Right atrium auricular region (tissue), 2 donors: ENCODE results near the gene STBD1. TPM values are rescaled to one million over a fixed set of nuclear protein-coding genes. Genes with fewer than 3 reads are reported as not detected.

ENCODE experiments used
- DNase-seq: peaks from one replicate; pipeline ENCODE4 v3.0.0-alpha.2; 2019; ENCODE audit warnings: low spot score
- H3K27ac ChIP-seq, 2 donors: fragments of 200-600 bp; sonication (generic); 1 replicate in 1 of 2; 2 replicates in 1 of 2; pipeline ENCODE4 v1.5.1; 2016 to 2019
- H3K27me3 ChIP-seq, 2 donors: fragments of 200-600 bp; sonication (generic); one replicate each; pipeline versions ENCODE4 v1.5.1 to v1.6.0; 2017 to 2019
- H3K36me3 ChIP-seq: fragments of 200-600 bp; sonication (generic); one replicate; pipeline ENCODE4 v1.5.1; 2016
- H3K4me1 ChIP-seq, 2 donors: fragments of 200-600 bp; sonication (generic); one replicate each; pipeline versions ENCODE4 v1.5.1 to v1.6.0; 2017 to 2019
- H3K4me3 ChIP-seq, 2 donors: fragments of 200-600 bp; sonication (generic); 1 replicate in 1 of 2; 2 replicates in 1 of 2; pipeline ENCODE4 v1.5.1; 2017 to 2019; ENCODE audit warnings: mild to moderate bottlenecking in 1 of 2, moderate library complexity in 1 of 2
- H3K9me3 ChIP-seq, 2 donors: fragments of 200-600 bp; sonication (generic); one replicate each; pipeline ENCODE4 v1.5.1; 2019
- total RNA-seq, 2 donors: library from RNA; depleted of rRNA; stranded (reverse); fragments of >200 nt; gene quantifications; one replicate each; pipeline ENCODE4 v1.1.0, GENCODE V29; 2016
- TF ChIP-seq, protein P1 (sequence below), 2 donors: fragments of 200-600 bp; sonication (generic); IDR thresholded peaks; one replicate each; pipeline ENCODE4 v1.5.1; 2019; ENCODE audit warnings: antibody characterized with exemption in 2 of 2

The STBD1 gene
- total RNA-seq, 2 donors from 2014 or later = 25.3 to 28.4 TPM

DNA sequence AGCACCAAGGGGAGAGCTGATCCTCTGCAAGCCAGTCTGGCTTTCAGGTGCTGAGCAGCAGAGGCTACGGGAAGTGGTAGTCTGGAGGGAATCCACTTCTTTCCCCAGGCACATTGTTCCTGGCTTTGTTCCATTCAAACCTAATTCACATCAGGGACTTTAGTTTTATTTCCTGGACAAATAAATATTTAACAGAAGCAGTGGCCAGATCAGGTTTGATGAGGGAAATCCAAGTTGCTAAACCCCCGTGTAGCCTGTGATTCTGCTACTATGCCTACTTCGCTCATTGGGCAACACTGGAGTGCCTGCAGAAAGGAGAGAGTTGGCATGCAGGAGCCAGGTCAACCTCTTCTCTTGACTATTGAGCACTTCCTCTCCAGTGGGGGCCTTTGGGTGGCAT lies 13.8 kb upstream of the STBD1 start:
- no peak for DNase-seq
- TF ChIP-seq, protein P1, sequence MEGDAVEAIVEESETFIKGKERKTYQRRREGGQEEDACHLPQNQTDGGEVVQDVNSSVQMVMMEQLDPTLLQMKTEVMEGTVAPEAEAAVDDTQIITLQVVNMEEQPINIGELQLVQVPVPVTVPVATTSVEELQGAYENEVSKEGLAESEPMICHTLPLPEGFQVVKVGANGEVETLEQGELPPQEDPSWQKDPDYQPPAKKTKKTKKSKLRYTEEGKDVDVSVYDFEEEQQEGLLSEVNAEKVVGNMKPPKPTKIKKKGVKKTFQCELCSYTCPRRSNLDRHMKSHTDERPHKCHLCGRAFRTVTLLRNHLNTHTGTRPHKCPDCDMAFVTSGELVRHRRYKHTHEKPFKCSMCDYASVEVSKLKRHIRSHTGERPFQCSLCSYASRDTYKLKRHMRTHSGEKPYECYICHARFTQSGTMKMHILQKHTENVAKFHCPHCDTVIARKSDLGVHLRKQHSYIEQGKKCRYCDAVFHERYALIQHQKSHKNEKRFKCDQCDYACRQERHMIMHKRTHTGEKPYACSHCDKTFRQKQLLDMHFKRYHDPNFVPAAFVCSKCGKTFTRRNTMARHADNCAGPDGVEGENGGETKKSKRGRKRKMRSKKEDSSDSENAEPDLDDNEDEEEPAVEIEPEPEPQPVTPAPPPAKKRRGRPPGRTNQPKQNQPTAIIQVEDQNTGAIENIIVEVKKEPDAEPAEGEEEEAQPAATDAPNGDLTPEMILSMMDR (IDR thresholded peaks at IDR 0.05) = no peak
- Histone ChIP-seq H3K27me3 (no peaks in the 10 kb centered on the region), H3K4me3 (no peak overlapping the region), H3K9me3 (no peaks in the 10 kb centered on the region), H3K4me1 (no peaks in the 10 kb centered on the region), H3K27ac (no peak overlapping the region), H3K36me3 (no peaks in the 10 kb centered on the region)

DNA sequence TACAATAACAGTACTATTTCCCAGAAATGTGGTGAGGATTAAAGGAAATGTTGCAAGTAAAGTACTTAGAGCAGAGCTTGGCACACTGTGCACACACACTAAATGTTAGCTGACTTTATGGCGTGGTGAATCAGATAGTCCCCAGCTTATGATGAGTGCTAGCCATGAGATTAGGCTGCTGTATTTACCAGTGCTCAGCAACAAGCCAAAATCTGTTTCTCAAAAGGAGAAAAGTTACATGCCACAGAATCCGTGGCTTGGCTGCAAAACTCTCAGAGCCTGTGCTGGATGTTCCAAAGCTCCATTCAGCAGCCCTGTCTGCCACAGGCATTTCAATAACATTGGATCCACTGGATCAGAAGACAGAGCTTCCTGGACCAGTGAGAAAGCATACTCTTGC lies 12.8 kb upstream of the STBD1 start:
- Histone ChIP-seq H3K36me3 (no peaks in the 10 kb centered on the region), H3K9me3 (no peaks in the 10 kb centered on the region), H3K27ac (peak overlapping the region in 1 of 2 donors; percentile 17), H3K27me3 (no peaks in the 10 kb centered on the region), H3K4me1 (no peaks in the 10 kb centered on the region), H3K4me3 (no peak overlapping the region)
- DNase-seq = no peak
- TF ChIP-seq, protein P1 (IDR thresholded peaks at IDR 0.05) = no peak

DNA sequence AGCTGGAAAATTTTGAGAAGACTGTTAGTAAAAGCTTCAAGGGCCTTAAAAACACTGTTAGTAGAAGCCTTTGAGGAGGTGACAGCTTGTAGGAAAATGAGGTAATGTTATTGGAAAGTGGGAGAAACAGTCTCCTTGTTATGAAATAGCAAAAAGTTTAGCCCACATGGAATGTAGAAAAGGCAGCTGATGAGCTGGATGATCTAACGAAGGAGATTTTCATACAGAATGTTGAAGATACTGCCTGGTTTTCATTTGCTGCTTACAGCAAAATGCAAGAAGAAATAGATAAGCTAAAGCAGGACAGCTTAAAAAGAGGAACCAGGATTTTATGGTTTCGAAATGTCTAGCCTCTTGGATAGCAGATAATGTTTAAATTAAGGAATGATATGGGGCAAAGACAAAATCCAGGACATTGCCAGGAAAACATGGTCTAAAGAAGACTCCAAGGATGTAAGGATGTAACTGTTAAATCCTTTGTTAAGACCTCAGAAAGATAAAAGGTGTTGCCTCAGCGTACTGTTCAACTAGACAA lies 10.2 kb upstream of the STBD1 start:
- Histone ChIP-seq H3K4me1 (no peaks in the 10 kb centered on the region), H3K4me3 (no peak overlapping the region), H3K27ac (no peak overlapping the region), H3K27me3 (no peaks in the 10 kb centered on the region), H3K9me3 (no peaks in the 10 kb centered on the region), H3K36me3 (no peaks in the 10 kb centered on the region)
- TF ChIP-seq, protein P1 (IDR thresholded peaks at IDR 0.05) = no peak
- DNase-seq = no peak

DNA sequence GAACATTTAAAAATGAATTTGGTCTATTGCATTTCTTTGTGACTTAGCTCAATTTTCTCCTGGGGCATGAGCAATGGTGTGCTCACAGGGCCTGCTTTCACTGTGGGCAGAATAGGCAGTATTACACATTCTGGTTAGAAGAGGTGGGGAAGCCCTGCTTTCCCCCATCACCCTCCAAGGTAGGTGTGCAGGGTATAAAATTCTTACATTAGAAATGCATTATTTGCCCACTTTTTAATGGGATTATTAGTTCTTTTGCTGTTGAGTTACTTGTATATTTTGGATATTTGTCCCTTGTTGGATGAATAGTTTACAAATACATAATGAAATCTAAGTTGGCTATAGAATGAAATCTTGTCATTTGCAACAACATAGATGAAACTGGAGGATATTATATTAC lies 8.3 kb upstream of the STBD1 start:
- Histone ChIP-seq H3K27me3 (no peaks in the 10 kb centered on the region), H3K4me1 (peaks cover 0 to 6% of the 10 kb centered on the region in 2 donors), H3K27ac (no peak overlapping the region), H3K9me3 (no peaks in the 10 kb centered on the region), H3K36me3 (no peaks in the 10 kb centered on the region), H3K4me3 (no peak overlapping the region)
- TF ChIP-seq, protein P1 (IDR thresholded peaks at IDR 0.05) = no peak
- DNase-seq = no peak

DNA sequence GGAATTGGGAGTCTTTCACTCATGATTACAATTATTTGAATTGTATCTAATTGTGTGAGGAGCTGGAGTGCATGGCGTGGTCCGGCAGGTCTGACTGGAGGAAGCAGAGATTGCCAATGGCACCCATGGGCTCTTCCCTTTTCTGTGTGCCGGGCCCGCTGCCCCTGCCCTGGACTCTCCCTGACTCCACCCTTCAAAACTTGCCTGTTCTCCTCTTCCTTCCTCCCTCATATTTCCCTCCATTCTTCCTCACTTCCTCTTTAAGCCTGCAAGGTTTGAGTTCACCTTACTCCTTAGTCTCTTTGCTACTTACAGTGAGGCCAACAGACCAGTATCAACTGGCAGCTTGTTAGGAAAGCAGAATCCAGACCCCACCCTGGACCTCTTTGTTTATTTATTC lies 6.5 kb upstream of the STBD1 start:
- Histone ChIP-seq H3K27ac (no peak overlapping the region), H3K4me3 (no peak overlapping the region), H3K36me3 (no peaks in the 10 kb centered on the region), H3K9me3 (no peaks in the 10 kb centered on the region), H3K27me3 (no peaks in the 10 kb centered on the region), H3K4me1 (peaks cover 0 to 8% of the 10 kb centered on the region in 2 donors)
- TF ChIP-seq, protein P1 (IDR thresholded peaks at IDR 0.05) = no peak
- DNase-seq = no peak
